ENCODE measurements around the gene AOPEP. TPM values are rescaled to one million over a fixed set of nuclear protein-coding genes. Genes with fewer than 3 reads are reported as not detected.

Gene AOPEP
- total and polyA plus RNA-seq, 9 of the 15 experiments (the other 6 are each of a cell fraction or from before 2014, with no cell fraction given), result 4.5 to 19.3 (median 13.5) TPM

GRCh38 chr9:95048225-95049087, 322.0 kb downstream of the AOPEP start (continued):
- TF ChIP-seq, protein P1, sequence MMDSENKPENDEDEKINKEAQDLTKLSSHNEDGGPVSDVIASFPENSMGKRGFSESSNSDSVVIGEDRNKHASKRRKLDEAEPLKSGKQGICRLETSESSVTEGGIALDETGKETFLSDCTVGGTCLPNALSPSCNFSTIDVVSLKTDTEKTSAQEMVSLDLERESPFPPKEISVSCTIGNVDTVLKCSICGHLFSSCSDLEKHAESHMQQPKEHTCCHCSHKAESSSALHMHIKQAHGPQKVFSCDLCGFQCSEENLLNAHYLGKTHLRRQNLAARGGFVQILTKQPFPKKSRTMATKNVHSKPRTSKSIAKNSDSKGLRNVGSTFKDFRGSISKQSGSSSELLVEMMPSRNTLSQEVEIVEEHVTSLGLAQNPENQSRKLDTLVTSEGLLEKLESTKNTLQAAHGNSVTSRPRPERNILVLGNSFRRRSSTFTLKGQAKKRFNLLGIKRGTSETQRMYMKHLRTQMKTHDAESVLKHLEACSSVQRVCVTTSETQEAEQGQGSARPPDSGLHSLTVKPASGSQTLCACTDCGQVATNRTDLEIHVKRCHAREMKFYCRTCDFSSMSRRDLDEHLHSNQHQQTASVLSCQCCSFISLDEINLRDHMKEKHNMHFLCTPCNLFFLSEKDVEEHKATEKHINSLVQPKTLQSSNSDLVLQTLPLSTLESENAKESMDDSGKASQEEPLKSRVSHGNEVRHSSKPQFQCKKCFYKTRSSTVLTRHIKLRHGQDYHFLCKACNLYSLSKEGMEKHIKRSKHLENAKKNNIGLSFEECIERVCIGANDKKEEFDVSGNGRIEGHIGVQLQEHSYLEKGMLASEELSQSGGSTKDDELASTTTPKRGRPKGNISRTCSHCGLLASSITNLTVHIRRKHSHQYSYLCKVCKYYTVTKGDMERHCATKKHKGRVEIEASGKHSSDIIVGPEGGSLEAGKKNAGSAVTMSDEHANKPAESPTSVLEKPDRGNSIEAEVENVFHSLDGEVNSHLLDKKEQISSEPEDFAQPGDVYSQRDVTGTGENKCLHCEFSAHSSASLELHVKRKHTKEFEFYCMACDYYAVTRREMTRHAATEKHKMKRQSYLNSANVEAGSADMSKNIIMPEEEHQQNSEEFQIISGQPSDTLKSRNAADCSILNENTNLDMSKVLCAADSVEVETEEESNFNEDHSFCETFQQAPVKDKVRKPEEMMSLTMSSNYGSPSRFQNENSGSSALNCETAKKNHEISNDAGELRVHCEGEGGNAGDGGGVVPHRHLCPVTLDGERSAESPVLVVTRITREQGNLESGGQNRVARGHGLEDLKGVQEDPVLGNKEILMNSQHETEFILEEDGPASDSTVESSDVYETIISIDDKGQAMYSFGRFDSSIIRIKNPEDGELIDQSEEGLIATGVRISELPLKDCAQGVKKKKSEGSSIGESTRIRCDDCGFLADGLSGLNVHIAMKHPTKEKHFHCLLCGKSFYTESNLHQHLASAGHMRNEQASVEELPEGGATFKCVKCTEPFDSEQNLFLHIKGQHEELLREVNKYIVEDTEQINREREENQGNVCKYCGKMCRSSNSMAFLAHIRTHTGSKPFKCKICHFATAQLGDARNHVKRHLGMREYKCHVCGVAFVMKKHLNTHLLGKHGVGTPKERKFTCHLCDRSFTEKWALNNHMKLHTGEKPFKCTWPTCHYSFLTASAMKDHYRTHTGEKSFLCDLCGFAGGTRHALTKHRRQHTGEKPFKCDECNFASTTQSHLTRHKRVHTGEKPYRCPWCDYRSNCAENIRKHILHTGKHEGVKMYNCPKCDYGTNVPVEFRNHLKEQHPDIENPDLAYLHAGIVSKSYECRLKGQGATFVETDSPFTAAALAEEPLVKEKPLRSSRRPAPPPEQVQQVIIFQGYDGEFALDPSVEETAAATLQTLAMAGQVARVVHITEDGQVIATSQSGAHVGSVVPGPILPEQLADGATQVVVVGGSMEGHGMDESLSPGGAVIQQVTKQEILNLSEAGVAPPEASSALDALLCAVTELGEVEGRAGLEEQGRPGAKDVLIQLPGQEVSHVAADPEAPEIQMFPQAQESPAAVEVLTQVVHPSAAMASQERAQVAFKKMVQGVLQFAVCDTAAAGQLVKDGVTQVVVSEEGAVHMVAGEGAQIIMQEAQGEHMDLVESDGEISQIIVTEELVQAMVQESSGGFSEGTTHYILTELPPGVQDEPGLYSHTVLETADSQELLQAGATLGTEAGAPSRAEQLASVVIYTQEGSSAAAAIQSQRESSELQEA (IDR thresholded peaks at IDR 0.05; ENCODE audit: low read depth), result no peak
- TF ChIP-seq TCF7 (IDR thresholded peaks at IDR 0.05; ENCODE audit: borderline replicate concordance) (no peak), ZBTB2 (IDR thresholded peaks at IDR 0.05) (no peak), CREB3 (tag; conservative IDR thresholded peaks at IDR 0.05; ENCODE audit: low read depth) (no peak), DPF2 (IDR thresholded peaks at IDR 0.05) (no peak), MECOM (CRISPR knock-in tag; IDR thresholded peaks at IDR 0.05) (no peak), RBBP5 (IDR thresholded peaks at IDR 0.05; ENCODE audit: borderline replicate concordance, insufficient read depth, low read length, poor library complexity, severe bottlenecking) (peak; percentile 57), TRIM25 (IDR thresholded peaks at IDR 0.05; ENCODE audit: borderline replicate concordance) (no peak), ZNF280A (IDR thresholded peaks at IDR 0.05; ENCODE audit: low read depth, partially characterized antibody) (no peak), CBX3 (IDR thresholded peaks at IDR 0.05; ENCODE audit: borderline replicate concordance in 1 of 2, low read length in 2 of 2) (no peak), ZNF23 (CRISPR knock-in tag; IDR thresholded peaks at IDR 0.05) (no peak)

Measured in K562 (cell line).